Measurements from ENCODE around the gene SGF29. TPM values are rescaled to one million over a fixed set of nuclear protein-coding genes. Genes with fewer than 3 reads are reported as not detected.
"Not testable (repeated sequence)": the region's sequence is repeated elsewhere in the genome, so short reads cannot be mapped to it uniquely, and the experiment has no call there.

The SGF29 gene
- total and polyA plus RNA-seq, 2 experiments from 2014 or later = 10.0 to 17.6 TPM

- no peaks in the 10 kb centered on the region for H3K36me3 ChIP-seq (ENCODE audit: insufficient read depth)
- no peak overlapping the region for H3K4me2 ChIP-seq
- peak overlapping the region; percentile 60; the same call in 2 of the 3 replicates for H3K4me3 Mint-ChIP-seq
- H3K9me2 ChIP-seq (ENCODE audit: insufficient read depth) = no peaks in the 10 kb centered on the region
- peaks cover 4% of the 10 kb centered on the region for H3K27me3 Mint-ChIP-seq (ENCODE audit: insufficient read depth, low read depth, poor library complexity)
- H3K79me2 ChIP-seq (replicated peaks; ENCODE audit: insufficient read depth) = no peaks in the 10 kb centered on the region
- no peaks in the 10 kb centered on the region; the same call in 1 of the 2 replicates for H3K4me1 ChIP-seq (ENCODE audit: insufficient read depth)
- no peak for TF ChIP-seq REST (IDR thresholded peaks at IDR 0.05; ENCODE audit: unreplicated experiment)
- TF ChIP-seq, protein P1, sequence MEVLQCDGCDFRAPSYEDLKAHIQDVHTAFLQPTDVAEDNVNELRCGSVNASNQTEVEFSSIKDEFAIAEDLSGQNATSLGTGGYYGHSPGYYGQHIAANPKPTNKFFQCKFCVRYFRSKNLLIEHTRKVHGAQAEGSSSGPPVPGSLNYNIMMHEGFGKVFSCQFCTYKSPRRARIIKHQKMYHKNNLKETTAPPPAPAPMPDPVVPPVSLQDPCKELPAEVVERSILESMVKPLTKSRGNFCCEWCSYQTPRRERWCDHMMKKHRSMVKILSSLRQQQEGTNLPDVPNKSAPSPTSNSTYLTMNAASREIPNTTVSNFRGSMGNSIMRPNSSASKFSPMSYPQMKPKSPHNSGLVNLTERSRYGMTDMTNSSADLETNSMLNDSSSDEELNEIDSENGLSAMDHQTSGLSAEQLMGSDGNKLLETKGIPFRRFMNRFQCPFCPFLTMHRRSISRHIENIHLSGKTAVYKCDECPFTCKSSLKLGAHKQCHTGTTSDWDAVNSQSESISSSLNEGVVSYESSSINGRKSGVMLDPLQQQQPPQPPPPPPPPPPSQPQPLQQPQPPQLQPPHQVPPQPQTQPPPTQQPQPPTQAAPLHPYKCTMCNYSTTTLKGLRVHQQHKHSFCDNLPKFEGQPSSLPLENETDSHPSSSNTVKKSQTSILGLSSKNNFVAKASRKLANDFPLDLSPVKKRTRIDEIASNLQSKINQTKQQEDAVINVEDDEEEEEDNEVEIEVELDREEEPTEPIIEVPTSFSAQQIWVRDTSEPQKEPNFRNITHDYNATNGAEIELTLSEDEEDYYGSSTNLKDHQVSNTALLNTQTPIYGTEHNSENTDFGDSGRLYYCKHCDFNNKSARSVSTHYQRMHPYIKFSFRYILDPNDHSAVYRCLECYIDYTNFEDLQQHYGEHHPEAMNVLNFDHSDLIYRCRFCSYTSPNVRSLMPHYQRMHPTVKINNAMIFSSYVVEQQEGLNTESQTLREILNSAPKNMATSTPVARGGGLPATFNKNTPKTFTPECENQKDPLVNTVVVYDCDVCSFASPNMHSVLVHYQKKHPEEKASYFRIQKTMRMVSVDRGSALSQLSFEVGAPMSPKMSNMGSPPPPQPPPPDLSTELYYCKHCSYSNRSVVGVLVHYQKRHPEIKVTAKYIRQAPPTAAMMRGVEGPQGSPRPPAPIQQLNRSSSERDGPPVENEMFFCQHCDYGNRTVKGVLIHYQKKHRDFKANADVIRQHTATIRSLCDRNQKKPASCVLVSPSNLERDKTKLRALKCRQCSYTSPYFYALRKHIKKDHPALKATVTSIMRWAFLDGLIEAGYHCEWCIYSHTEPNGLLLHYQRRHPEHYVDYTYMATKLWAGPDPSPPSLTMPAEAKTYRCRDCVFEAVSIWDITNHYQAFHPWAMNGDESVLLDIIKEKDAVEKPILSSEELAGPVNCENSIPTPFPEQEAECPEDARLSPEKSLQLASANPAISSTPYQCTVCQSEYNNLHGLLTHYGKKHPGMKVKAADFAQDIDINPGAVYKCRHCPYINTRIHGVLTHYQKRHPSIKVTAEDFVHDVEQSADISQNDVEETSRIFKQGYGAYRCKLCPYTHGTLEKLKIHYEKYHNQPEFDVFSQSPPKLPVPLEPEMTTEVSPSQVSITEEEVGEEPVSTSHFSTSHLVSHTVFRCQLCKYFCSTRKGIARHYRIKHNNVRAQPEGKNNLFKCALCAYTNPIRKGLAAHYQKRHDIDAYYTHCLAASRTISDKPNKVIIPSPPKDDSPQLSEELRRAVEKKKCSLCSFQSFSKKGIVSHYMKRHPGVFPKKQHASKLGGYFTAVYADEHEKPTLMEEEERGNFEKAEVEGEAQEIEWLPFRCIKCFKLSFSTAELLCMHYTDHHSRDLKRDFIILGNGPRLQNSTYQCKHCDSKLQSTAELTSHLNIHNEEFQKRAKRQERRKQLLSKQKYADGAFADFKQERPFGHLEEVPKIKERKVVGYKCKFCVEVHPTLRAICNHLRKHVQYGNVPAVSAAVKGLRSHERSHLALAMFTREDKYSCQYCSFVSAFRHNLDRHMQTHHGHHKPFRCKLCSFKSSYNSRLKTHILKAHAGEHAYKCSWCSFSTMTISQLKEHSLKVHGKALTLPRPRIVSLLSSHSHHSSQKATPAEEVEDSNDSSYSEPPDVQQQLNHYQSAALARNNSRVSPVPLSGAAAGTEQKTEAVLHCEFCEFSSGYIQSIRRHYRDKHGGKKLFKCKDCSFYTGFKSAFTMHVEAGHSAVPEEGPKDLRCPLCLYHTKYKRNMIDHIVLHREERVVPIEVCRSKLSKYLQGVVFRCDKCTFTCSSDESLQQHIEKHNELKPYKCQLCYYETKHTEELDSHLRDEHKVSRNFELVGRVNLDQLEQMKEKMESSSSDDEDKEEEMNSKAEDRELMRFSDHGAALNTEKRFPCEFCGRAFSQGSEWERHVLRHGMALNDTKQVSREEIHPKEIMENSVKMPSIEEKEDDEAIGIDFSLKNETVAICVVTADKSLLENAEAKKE (CRISPR knock-in tag; IDR thresholded peaks at IDR 0.05) = no peak
- no peak for TF ChIP-seq EZH2 (IDR thresholded peaks at IDR 0.05; ENCODE audit: low read depth, unreplicated experiment)
- TF ChIP-seq ZNF331 (CRISPR knock-in tag; IDR thresholded peaks at IDR 0.05; ENCODE audit: low read depth) = no peak
- TF ChIP-seq ZNF114 (CRISPR knock-in tag; IDR thresholded peaks at IDR 0.05) = no peak
- TF ChIP-seq STAT1 (IDR thresholded peaks at IDR 0.05; ENCODE audit: unreplicated experiment) = no peak
- TF ChIP-seq EZH2phosphoT487 (IDR thresholded peaks at IDR 0.05; ENCODE audit: unreplicated experiment) = no peak
- TF ChIP-seq CREB1 (CRISPR knock-in tag; IDR thresholded peaks at IDR 0.05; ENCODE audit: low read depth) = no peak
- TF ChIP-seq ETS1 (IDR thresholded peaks at IDR 0.05) = no peak
- TF ChIP-seq NANOG (IDR thresholded peaks at IDR 0.05; ENCODE audit: borderline replicate concordance) = no peak
- TF ChIP-seq POLR2AphosphoS5 (IDR thresholded peaks at IDR 0.05; ENCODE audit: low read depth) = no peak
- no peaks in the 10 kb centered on the region for H3K27me3 ChIP-seq (ENCODE audit: insufficient read depth)
- ATAC-seq (peak; percentile 81), DNase-seq (ENCODE audit: low spot score) (peak; percentile 36)
- no peak overlapping the region for H3K27ac ChIP-seq (ENCODE audit: low read depth)
- H3K36me3 Mint-ChIP-seq (ENCODE audit: low read depth) = no peaks in the 10 kb centered on the region
- no peaks in the 10 kb centered on the region for H4K20me1 ChIP-seq (replicated peaks; ENCODE audit: insufficient read depth)
- H3K27ac Mint-ChIP-seq = no peak overlapping the region
- no peaks in the 10 kb centered on the region; the same call in 2 of the 3 replicates for H3K9me3 Mint-ChIP-seq
- H2AFZ ChIP-seq = 0 out of 2 replicates have a peak overlapping the region, but pooled peaks have one; percentile 56
- H3K4me3 ChIP-seq = no peak overlapping the region
- H3K4me1 Mint-ChIP-seq = peaks cover 13% of the 10 kb centered on the region; the same call in 2 of the 3 replicates
- H3F3A ChIP-seq (replicated peaks; ENCODE audit: low read depth) = no peaks in the 10 kb centered on the region
Observed at GRCh38 chr16:28623172-28623711, 69.5 kb downstream of the SGF29 start.

GRCh38 chr16:28630905-28631304 lies 77.2 kb downstream of the SGF29 start:
- H3K27me3 ChIP-seq (ENCODE audit: insufficient read depth); H3K27ac Mint-ChIP-seq; H3K4me3 Mint-ChIP-seq; H3F3A ChIP-seq (replicated peaks; ENCODE audit: low read depth); H3K36me3 ChIP-seq (ENCODE audit: insufficient read depth); H2AFZ ChIP-seq; H3K9me3 Mint-ChIP-seq; H3K9me2 ChIP-seq (ENCODE audit: insufficient read depth); H3K79me2 ChIP-seq (replicated peaks; ENCODE audit: insufficient read depth); DNase-seq (ENCODE audit: low spot score); H3K27me3 Mint-ChIP-seq (ENCODE audit: insufficient read depth, low read depth, poor library complexity); H4K20me1 ChIP-seq (replicated peaks; ENCODE audit: insufficient read depth); H3K27ac ChIP-seq (ENCODE audit: low read depth); H3K4me2 ChIP-seq; H3K4me1 ChIP-seq (ENCODE audit: insufficient read depth); H3K4me1 Mint-ChIP-seq; H3K4me3 ChIP-seq; H3K36me3 Mint-ChIP-seq (ENCODE audit: low read depth); ATAC-seq: not testable (repeated sequence)

Measured in GM23338 (cell line).